ENCODE results near the gene HLA-DMA. TPM values are rescaled to one million over a fixed set of nuclear protein-coding genes. Genes with fewer than 3 reads are reported as not detected.

Gene HLA-DMA
- total and polyA plus RNA-seq, 4 experiments from 2014 or later = 8.1 to 26.0 (median 9.3) TPM

DNA sequence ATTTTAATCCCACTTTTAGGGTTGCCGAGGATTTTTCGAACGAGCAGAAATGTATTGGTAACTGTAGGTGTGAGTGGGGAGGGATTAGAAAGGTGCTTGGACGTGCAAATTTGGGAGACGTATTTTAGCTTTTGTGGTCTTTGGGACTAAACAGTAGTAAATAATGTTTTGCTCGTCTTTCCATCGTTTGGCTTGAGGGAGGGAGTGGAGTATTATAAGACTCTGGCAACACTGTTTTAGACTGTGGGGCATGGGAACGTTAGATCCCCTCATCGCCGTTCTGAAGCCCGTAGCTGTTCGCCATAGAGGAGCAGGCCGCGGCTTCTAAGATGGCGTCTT is 18.3 kb upstream of the HLA-DMA start:
- H3K9me3 Mint-ChIP-seq = peaks cover 0 to 17% (median 0%) of the 10 kb centered on the region in 8 donors
- H3K27ac ChIP-seq (ENCODE audit: low read depth, low read length) = peak overlapping the region; percentile 95
- no peaks in the 10 kb centered on the region for H3K27me3 Mint-ChIP-seq
- peak overlapping the region; percentile 99 to 100 (median 100) for H3K27ac Mint-ChIP-seq
- CTCF ChIA-PET (ENCODE audit: partially characterized antibody) = interaction anchor here (0.8 to 22.2 kb wide), 15 partner anchors 8 to 999 kb away, joined by 3 to 631 read pairs (median 9); partner anchors contain the start of genes DXO, HLA-DMA, HLA-DMB and PSMB8
- no peaks in the 10 kb centered on the region for H3K27me3 ChIP-seq (ENCODE audit: insufficient read depth, low read length)
- H3K4me3 ChIP-seq (ENCODE audit: low read length in 2 of 2) = peak overlapping the region; percentile 77 to 90
- H3K9me3 ChIP-seq (ENCODE audit: control insufficient read depth in 1 of 2, low read length in 2 of 2) = no peaks in the 10 kb centered on the region
- POLR2A ChIA-PET (ENCODE audit: partially characterized antibody) = interaction anchor here (0.5 to 24.6 kb wide), 57 partner anchors 3 to 1430 kb away, joined by 3 to 698 read pairs (median 6); partner anchors contain the start of genes ATF6B, B3GALT4, BRD2 and CUTA
- peaks cover 25 to 84% (median 33%) of the 10 kb centered on the region in 4 donors for H3K4me1 Mint-ChIP-seq
- peaks cover 36% of the 10 kb centered on the region for H3K4me1 ChIP-seq (ENCODE audit: insufficient read depth, low read length)
- no peak for DNase-seq
- H3K36me3 ChIP-seq (ENCODE audit: insufficient read depth, low read length) = peaks cover 20% of the 10 kb centered on the region
- H3K36me3 Mint-ChIP-seq = peaks cover 33 to 70% of the 10 kb centered on the region in 2 donors
- H3K4me3 Mint-ChIP-seq = peak overlapping the region; percentile 91 to 99 (median 95)
- intact Hi-C loops (cut with micrococcal nuclease) = loop anchor here (2.0 to 5.0 kb wide), 4 partner anchors 346 to 1266 kb away; partner anchors contain the start of genes AGPAT1, HMGA1, RNF5 and ZBTB22

GRCh38 chr6:32970413-32971241 is 17.7 kb upstream of the HLA-DMA start:
- Histone ChIP-seq H3K4me1 (ENCODE audit: insufficient read depth, low read length) (peaks cover 36% of the 10 kb centered on the region), H3K9me3 (ENCODE audit: control insufficient read depth in 1 of 2, low read length in 2 of 2) (no peaks in the 10 kb centered on the region), H3K27me3 (ENCODE audit: insufficient read depth, low read length) (no peaks in the 10 kb centered on the region), H3K4me3 (ENCODE audit: low read length in 2 of 2) (peak overlapping the region; percentile 90 to 96), H3K27ac (ENCODE audit: low read depth, low read length) (peak overlapping the region; percentile 95), H3K36me3 (ENCODE audit: insufficient read depth, low read length) (peaks cover 14% of the 10 kb centered on the region)
- ChIA-PET CTCF (ENCODE audit: partially characterized antibody) (interaction anchor here (1.2 to 22.2 kb wide), 10 partner anchors 7 to 132 kb away, joined by 3 to 631 read pairs (median 18); partner anchors contain the start of genes HLA-DMA, HLA-DMB, PSMB8 and PSMB9), POLR2A (ENCODE audit: partially characterized antibody) (interaction anchor here (0.5 to 24.6 kb wide), 34 partner anchors 2 to 1231 kb away, joined by 3 to 698 read pairs (median 10); partner anchors contain the start of genes B3GALT4, BRD2, GPSM3 and HLA-DMA)
- Mint-ChIP-seq H3K36me3 (peaks cover 27 to 65% of the 10 kb centered on the region in 2 donors), H3K27ac (peak overlapping the region; percentile 99 to 100 (median 100)), H3K9me3 (peaks cover 0 to 17% (median 0%) of the 10 kb centered on the region in 8 donors), H3K4me3 (peak overlapping the region; percentile 92 to 99 (median 95)), H3K4me1 (peaks cover 24 to 83% (median 32%) of the 10 kb centered on the region in 4 donors), H3K27me3 (no peaks in the 10 kb centered on the region)
- DNase-seq = peak; percentile 63 to 79 (median 66)
- intact Hi-C loops (cut with micrococcal nuclease) = loop anchor here (2.0 to 5.0 kb wide), 4 partner anchors 346 to 1267 kb away; partner anchors contain the start of genes AGPAT1, HMGA1, RNF5 and ZBTB22

DNA sequence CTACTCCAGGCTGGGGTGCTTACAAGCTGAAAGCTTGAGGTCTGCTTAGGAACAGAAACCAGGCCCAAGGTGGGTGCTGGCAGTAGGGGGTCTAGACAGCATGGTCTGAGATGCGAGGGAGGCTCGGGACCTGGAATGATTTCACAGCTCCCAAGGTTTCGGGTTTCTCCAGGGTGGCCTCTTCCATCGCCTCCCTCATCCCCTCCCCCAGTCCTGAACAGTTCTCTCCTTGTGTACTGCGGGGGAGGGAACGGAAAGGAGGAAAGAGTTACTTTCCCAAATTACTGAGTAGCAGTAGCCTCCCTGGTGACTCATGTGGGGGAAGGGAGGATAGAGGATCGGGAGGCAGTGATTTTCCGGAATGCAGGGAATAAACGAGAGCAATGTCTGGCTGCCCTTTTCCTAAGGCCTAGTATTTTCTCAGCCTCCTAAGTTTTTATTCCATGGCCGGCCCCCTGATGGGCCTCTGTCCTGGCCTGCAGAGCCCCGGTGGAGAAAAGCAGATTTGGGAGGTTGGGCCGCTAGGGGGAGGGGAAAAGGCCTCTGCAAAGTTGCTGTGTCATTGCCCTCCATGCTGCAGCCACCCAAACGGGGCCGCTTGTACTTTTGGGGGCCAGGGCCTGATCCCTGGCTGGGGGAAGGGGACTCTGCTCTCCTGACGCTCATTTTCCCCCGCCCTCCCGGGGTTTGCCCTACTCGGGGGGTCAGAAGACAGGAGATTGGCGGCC is 17.0 kb upstream of the HLA-DMA start:
- Histone ChIP-seq H3K27me3 (ENCODE audit: insufficient read depth, low read length) (no peaks in the 10 kb centered on the region), H3K9me3 (ENCODE audit: control insufficient read depth in 1 of 2, low read length in 2 of 2) (no peaks in the 10 kb centered on the region), H3K4me3 (ENCODE audit: low read length in 2 of 2) (peak overlapping the region; percentile 90 to 96), H3K4me1 (ENCODE audit: insufficient read depth, low read length) (peaks cover 36% of the 10 kb centered on the region), H3K36me3 (ENCODE audit: insufficient read depth, low read length) (peaks cover 7% of the 10 kb centered on the region), H3K27ac (ENCODE audit: low read depth, low read length) (peak overlapping the region; percentile 95)
- intact Hi-C loops (cut with micrococcal nuclease) = loop anchor here (2.0 to 5.0 kb wide), 5 partner anchors 83 to 1267 kb away; partner anchors contain the start of genes AGPAT1, HMGA1, RNF5 and ZBTB22
- POLR2A ChIA-PET (ENCODE audit: partially characterized antibody) = interaction anchor here (0.6 to 24.6 kb wide), 15 partner anchors 1 to 841 kb away, joined by 3 to 698 read pairs (median 28); partner anchors contain the start of genes B3GALT4, BRD2, HLA-DMA and HLA-DMB
- Mint-ChIP-seq H3K27me3 (no peaks in the 10 kb centered on the region), H3K36me3 (peaks cover 25 to 58% of the 10 kb centered on the region in 2 donors), H3K4me1 (peaks cover 24 to 83% (median 32%) of the 10 kb centered on the region in 4 donors), H3K4me3 (peak overlapping the region; percentile 83 to 96 (median 94)), H3K9me3 (peaks cover 0 to 17% (median 0%) of the 10 kb centered on the region in 8 donors), H3K27ac (peak overlapping the region; percentile 94 to 100 (median 98))
- DNase-seq = peak; percentile 64 to 76 (median 66)
- CTCF ChIA-PET (ENCODE audit: partially characterized antibody) = interaction anchor here (2.0 to 22.2 kb wide), 7 partner anchors 10 to 132 kb away, joined by 6 to 537 read pairs (median 37); partner anchors contain the start of genes HLA-DMA and TAP2

GRCh38 chr6:32968867-32969684 is 16.2 kb upstream of the HLA-DMA start:
- Mint-ChIP-seq H3K4me1 (peaks cover 23 to 80% (median 33%) of the 10 kb centered on the region in 4 donors), H3K27ac (peak overlapping the region; percentile 94 to 100 (median 98)), H3K4me3 (peak overlapping the region; percentile 83 to 96 (median 94)), H3K9me3 (peaks cover 0 to 17% (median 0%) of the 10 kb centered on the region in 8 donors), H3K27me3 (no peaks in the 10 kb centered on the region), H3K36me3 (peaks cover 25 to 50% of the 10 kb centered on the region in 2 donors)
- Histone ChIP-seq H3K27ac (ENCODE audit: low read depth, low read length) (peak overlapping the region; percentile 95), H3K9me3 (ENCODE audit: control insufficient read depth in 1 of 2, low read length in 2 of 2) (no peaks in the 10 kb centered on the region), H3K36me3 (ENCODE audit: insufficient read depth, low read length) (no peaks in the 10 kb centered on the region), H3K4me1 (ENCODE audit: insufficient read depth, low read length) (peaks cover 32% of the 10 kb centered on the region), H3K27me3 (ENCODE audit: insufficient read depth, low read length) (no peaks in the 10 kb centered on the region), H3K4me3 (ENCODE audit: low read length in 2 of 2) (peak overlapping the region; percentile 90 to 96)
- DNase-seq = peak; percentile 43 to 78 (median 49)
- intact Hi-C loops (cut with micrococcal nuclease) = loop anchor here (1.0 to 5.0 kb wide), 3 partner anchors 28 to 231 kb away; partner anchors contain the start of genes HLA-DMB, RXRB and SLC39A7
- POLR2A ChIA-PET (ENCODE audit: partially characterized antibody) = interaction anchor here (0.6 to 24.6 kb wide), 12 partner anchors 10 to 1196 kb away, joined by 3 to 698 read pairs (median 90); partner anchors contain the start of genes FKBPL, HLA-DMA, HLA-DMB and PSMB8
- CTCF ChIA-PET (ENCODE audit: partially characterized antibody) = interaction anchor here (0.7 to 22.2 kb wide), 9 partner anchors 11 to 131 kb away, joined by 4 to 537 read pairs (median 23); partner anchors contain the start of genes HLA-DMA and TAP2

DNA sequence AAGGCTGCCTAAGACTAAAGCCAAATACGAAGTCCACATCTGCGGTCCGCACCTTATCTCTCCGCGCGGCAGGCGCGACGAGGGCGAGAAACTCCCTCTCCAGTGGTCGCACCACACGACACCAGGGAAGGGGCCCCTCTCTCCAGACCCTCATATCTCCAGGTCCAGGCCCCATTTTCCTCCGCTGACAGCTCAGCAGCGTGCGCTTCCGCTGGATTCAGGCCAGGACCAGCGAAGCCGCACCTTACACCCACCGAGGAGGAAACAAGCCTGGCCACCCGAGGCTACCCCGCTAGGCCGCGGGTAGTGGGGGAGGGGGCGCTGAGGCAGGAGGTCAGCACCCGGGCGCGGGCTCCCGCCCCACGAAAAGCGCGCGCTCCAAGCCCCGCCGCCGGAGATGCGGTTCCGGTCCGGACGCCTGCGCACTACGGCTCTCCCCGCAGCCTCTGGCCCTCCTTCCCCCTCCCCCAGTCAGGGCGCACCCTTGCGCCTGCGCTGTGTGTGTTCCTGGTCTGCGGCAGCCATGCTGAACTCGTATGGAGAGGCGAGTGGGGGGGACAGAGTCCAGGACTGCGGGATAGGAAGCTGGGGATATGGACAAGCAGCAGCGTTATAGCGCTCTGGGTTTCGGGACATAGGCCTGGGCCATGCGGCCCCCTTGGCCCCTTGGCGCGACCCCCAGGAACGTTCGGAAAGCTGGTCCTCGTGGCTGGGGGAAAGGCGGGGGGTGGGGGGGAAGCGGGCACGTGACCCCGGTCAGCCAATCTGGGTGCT is 15.4 kb upstream of the HLA-DMA start, which contains the start of gene BRD2:
Gene BRD2, plus strand, starts transcription at position 502 of the 774 bp plus-strand sequence. CDS start 4,305 bp downstream, outside the sequence.
- peaks cover 40% of the 10 kb centered on the region for H3K4me1 ChIP-seq (ENCODE audit: insufficient read depth, low read length)
- intact Hi-C loops (cut with micrococcal nuclease) = loop anchor here (1.0 to 5.0 kb wide), 3 partner anchors 27 to 232 kb away; partner anchors contain the start of genes HLA-DMB, RXRB and SLC39A7
- DNase-seq = peak; percentile 97 to 99 (median 98)
- ChIA-PET POLR2A (ENCODE audit: partially characterized antibody) (interaction anchor here (1.3 to 24.6 kb wide), 11 partner anchors 11 to 838 kb away, joined by 3 to 698 read pairs (median 167); partner anchors contain the start of genes FKBPL, HLA-DMA, HLA-DMB and PSMB8), CTCF (ENCODE audit: partially characterized antibody) (interaction anchor here (0.7 to 22.2 kb wide), 13 partner anchors 11 to 130 kb away, joined by 3 to 537 read pairs (median 8); partner anchors contain the start of genes HLA-DMA, PSMB9, TAP1 and TAP2)
- H3K27ac ChIP-seq (ENCODE audit: low read depth, low read length) = peak within 1 kb of the TSS; percentile 95
- Mint-ChIP-seq H3K9me3 (peaks cover 0 to 12% (median 0%) of the 10 kb centered on the region in 8 donors), H3K27me3 (no peaks in the 10 kb centered on the region), H3K4me1 (peaks cover 26 to 76% (median 34%) of the 10 kb centered on the region in 4 donors), H3K36me3 (peaks cover 19 to 42% of the 10 kb centered on the region in 2 donors), H3K27ac (peak within 1 kb of the TSS; percentile 94 to 100 (median 99)), H3K4me3 (peak within 1 kb of the TSS; percentile 83 to 96 (median 94))
- peak within 1 kb of the TSS; percentile 90 to 96 for H3K4me3 ChIP-seq (ENCODE audit: low read length in 2 of 2)
- no peaks in the 10 kb centered on the region for H3K9me3 ChIP-seq (ENCODE audit: control insufficient read depth in 1 of 2, low read length in 2 of 2)
- no peaks in the 10 kb centered on the region for H3K27me3 ChIP-seq (ENCODE audit: insufficient read depth, low read length)
- no peaks in the 10 kb centered on the region for H3K36me3 ChIP-seq (ENCODE audit: insufficient read depth, low read length)
